Neutrophil (primary cell): ENCODE measurements around the gene NR1D2.

Experiments
- H3K27ac ChIP-seq: fragments of 200-600 bp; sonication (generic); 2 replicates; pipeline ENCODE4 v1.5.1; 2016; ENCODE audit warnings: mild to moderate bottlenecking, moderate library complexity
- H3K27me3 ChIP-seq: fragments of 200-600 bp; sonication (generic); 2 replicates; pipeline ENCODE4 v1.6.0; 2016; ENCODE audit warnings: mild to moderate bottlenecking
- H3K36me3 ChIP-seq: fragments of 200-600 bp; sonication (generic); 2 replicates; pipeline ENCODE4 v1.5.1; 2017
- H3K4me1 ChIP-seq, 2 experiments: fragments of 200-600 bp in 1 of 2; sonication (generic) in 1 of 2; 1 replicate in 1 of 2; 2 replicates in 1 of 2; pipeline versions ENCODE4 v1.5.1 to v1.6.1; 2013 to 2016; ENCODE audit warnings: low read depth in 1 of 2, low read length in 1 of 2, mild to moderate bottlenecking in 1 of 2, moderate library complexity in 1 of 2; ENCODE audit not compliant: control insufficient read depth in 1 of 2, insufficient read depth in 1 of 2
- H3K4me3 ChIP-seq, 2 experiments: fragments of 200-600 bp in 1 of 2; sonication (generic) in 1 of 2; 1 replicate in 1 of 2; 2 replicates in 1 of 2; pipeline ENCODE4 v1.5.1; 2013 to 2016; ENCODE audit warnings: low read depth in 1 of 2, low read length in 1 of 2, mild to moderate bottlenecking in 1 of 2, moderate library complexity in 1 of 2
- H3K9me3 ChIP-seq: fragments of 200-600 bp; sonication (generic); 2 replicates; pipeline ENCODE4 v1.5.1; 2016
- TF ChIP-seq, protein P1 (sequence below): fragments of 200-600 bp; sonication (generic); IDR thresholded peaks from 2 replicates; pipeline ENCODE4 v1.5.1; 2016; ENCODE audit warnings: antibody characterized with exemption

Gene NR1D2

DNA sequence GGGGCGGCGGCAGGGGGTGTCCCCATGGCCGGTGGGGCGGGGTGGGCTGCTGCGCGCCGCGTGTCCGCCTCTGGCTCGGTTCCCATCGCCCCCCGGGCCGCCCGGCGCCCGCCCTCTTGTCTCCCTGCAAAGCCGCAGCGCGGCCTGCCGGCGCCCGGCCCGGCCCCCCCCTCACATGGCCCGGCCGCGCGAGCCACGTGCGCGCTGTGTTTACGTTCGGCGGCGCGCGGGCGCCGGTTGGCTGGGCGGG, 502 bp downstream of the NR1D2 start:
- H3K27me3 ChIP-seq, result peaks cover 30% of the 10 kb centered on the region
- H3K27ac ChIP-seq, result peak overlapping the region; percentile 84
- peak overlapping the region; percentile 91 to 98 for H3K4me3 ChIP-seq
- peaks cover 15 to 30% of the 10 kb centered on the region in 2 experiments for H3K4me1 ChIP-seq
- no peaks in the 10 kb centered on the region for H3K9me3 ChIP-seq
- TF ChIP-seq, protein P1, sequence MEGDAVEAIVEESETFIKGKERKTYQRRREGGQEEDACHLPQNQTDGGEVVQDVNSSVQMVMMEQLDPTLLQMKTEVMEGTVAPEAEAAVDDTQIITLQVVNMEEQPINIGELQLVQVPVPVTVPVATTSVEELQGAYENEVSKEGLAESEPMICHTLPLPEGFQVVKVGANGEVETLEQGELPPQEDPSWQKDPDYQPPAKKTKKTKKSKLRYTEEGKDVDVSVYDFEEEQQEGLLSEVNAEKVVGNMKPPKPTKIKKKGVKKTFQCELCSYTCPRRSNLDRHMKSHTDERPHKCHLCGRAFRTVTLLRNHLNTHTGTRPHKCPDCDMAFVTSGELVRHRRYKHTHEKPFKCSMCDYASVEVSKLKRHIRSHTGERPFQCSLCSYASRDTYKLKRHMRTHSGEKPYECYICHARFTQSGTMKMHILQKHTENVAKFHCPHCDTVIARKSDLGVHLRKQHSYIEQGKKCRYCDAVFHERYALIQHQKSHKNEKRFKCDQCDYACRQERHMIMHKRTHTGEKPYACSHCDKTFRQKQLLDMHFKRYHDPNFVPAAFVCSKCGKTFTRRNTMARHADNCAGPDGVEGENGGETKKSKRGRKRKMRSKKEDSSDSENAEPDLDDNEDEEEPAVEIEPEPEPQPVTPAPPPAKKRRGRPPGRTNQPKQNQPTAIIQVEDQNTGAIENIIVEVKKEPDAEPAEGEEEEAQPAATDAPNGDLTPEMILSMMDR, result no peak
- no peaks in the 10 kb centered on the region for H3K36me3 ChIP-seq

DNA sequence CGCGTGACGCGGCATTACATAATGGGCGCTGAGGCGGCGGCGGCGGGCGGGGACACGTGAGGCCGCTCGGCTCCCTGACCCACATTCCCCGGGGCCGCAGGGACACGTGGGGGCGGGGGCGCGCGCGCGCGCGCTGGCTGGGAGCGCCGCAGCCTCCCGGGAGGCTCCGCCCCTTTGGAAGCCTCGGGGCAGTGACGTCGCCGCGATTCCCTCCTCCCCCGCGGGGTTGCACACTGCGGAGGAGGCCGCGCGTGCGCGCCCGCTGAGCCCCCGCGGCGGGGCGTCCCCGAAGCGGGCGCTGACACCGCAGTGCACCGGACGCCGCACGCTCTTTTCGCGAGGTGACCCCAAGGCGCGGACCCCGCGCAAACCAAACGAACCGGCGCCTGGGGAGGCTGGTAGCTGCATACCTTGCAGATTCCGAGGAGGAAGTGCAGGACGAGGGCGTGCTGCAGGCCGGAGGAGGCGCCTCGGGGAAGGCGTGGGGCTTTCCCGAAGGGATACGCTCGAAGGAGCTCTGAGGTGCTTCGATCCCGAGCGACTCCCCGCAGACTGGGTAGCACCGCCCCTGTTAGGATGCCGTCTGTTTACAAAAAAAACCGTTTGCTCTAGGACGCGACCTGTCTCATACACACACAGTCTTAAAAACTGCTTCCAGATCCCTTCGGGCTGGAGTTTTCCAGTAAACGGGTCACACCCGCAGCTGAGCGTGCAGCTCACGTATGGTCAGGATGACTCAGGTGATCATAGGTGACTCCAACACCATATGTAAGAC, 1.0 kb downstream of the NR1D2 start:
- H3K27ac ChIP-seq, result peak overlapping the region; percentile 84
- H3K4me3 ChIP-seq, result peak overlapping the region; percentile 91 to 98
- H3K36me3 ChIP-seq, result no peaks in the 10 kb centered on the region
- TF ChIP-seq, protein P1, result peak; percentile 39
- peaks cover 30% of the 10 kb centered on the region for H3K27me3 ChIP-seq
- peaks cover 16 to 30% of the 10 kb centered on the region in 2 experiments for H3K4me1 ChIP-seq
- no peaks in the 10 kb centered on the region for H3K9me3 ChIP-seq

DNA sequence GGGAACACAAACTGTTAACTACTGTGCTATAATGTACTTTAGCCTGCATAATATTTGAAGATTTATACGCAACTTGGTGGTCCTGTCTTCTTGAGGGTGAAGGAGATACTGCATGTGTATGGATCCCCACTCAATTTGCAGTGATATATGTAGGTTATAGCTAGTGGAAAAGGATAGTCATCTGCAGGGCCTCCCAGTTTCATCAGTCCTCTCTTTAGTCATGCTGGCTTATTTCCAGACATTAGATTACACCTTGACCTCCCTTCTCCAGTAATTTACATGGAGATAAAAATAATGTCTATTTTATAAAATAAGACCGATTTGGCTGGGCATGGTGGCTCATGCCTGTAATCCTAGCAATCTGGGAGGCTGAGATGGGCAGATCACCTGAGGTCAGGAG, 3.7 kb downstream of the NR1D2 start:
- TF ChIP-seq, protein P1, result no peak
- H3K4me3 ChIP-seq, result no peak overlapping the region
- peaks cover 14% of the 10 kb centered on the region for H3K27me3 ChIP-seq
- no peak overlapping the region for H3K27ac ChIP-seq
- H3K9me3 ChIP-seq, result no peaks in the 10 kb centered on the region
- H3K4me1 ChIP-seq, result peaks cover 16 to 30% of the 10 kb centered on the region in 2 experiments
- no peaks in the 10 kb centered on the region for H3K36me3 ChIP-seq

DNA sequence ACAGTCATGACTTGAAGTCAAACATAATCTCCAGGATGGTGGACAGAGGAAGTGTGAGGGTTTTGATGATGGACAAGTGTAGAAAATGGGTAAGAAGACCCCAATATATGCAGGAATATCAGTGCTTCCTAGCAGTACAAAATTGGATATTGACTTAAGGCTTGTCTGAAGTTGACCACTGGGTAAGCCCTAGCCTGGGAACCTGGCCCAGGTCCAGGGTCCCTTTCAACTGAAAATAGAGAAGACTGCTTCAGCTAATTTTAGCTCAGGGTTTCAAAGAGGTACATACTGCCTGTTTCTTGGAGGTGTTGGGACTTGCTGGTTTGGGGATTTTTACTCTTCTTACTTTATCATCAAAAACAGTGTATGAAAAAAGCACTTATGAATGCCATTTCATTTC, 4.7 kb downstream of the NR1D2 start:
- H3K4me1 ChIP-seq, result peaks cover 16 to 27% of the 10 kb centered on the region in 2 experiments
- peak overlapping the region; percentile 62 for H3K27ac ChIP-seq
- H3K9me3 ChIP-seq, result no peaks in the 10 kb centered on the region
- peaks cover 4% of the 10 kb centered on the region for H3K27me3 ChIP-seq
- no peak overlapping the region for H3K4me3 ChIP-seq
- no peaks in the 10 kb centered on the region for H3K36me3 ChIP-seq
- TF ChIP-seq, protein P1, result no peak

DNA sequence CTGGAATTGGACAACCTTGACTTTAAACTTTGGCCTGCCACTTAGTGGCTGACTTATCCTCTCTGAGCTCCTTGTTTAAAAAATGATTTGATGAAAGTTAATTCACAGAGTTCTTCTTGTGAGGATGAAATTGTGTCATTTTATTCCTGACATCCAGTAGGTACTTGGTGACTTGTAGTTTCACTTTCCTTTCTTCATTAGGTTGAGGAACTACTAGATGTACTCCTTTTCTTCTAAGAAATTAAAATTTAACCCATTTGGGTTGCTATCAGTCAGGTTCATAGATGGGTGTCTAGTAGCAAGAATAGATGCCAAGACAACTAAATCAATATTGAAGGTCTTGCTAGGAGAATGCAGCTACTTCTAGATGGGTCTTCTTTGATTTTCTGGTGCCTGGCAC, 5.2 kb downstream of the NR1D2 start:
- H3K4me1 ChIP-seq, result peaks cover 16 to 25% of the 10 kb centered on the region in 2 experiments
- no peaks in the 10 kb centered on the region for H3K9me3 ChIP-seq
- peak overlapping the region; percentile 62 for H3K27ac ChIP-seq
- H3K4me3 ChIP-seq, result no peak overlapping the region
- no peaks in the 10 kb centered on the region for H3K27me3 ChIP-seq
- TF ChIP-seq, protein P1, result no peak
- H3K36me3 ChIP-seq, result no peaks in the 10 kb centered on the region
